ENCODE results near the gene KMT2E.

Gene KMT2E

DNA sequence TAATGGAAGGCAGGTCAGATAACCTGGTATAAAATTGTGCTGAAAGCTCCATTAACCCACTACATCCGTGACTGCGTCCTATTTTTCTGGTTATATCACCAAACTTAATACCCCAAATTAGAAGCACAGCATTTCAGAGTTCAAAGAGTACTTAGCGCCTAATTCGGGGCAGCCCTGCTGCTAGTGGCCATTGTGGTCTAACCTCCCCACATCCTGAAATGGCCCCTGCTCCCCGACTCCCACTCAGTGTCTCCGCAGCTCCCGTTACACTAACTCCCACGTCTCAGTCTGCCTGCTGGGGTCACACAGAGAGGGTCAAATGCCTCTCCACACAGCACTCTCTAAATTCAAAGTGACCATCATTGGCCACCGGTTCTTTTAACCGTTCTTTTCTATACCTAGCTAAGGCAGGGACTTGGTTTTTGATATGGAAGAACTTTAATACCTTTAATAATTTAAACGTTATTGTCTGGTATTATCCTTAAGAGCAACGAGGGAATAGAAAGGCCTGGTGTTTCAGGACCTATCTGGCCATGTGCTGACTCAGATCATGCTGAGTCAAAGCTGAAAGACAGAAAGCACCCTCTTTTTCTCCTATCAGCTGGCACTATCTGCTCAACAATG lies 117.1 kb downstream of the KMT2E start:
- no peak for DNase-seq

DNA sequence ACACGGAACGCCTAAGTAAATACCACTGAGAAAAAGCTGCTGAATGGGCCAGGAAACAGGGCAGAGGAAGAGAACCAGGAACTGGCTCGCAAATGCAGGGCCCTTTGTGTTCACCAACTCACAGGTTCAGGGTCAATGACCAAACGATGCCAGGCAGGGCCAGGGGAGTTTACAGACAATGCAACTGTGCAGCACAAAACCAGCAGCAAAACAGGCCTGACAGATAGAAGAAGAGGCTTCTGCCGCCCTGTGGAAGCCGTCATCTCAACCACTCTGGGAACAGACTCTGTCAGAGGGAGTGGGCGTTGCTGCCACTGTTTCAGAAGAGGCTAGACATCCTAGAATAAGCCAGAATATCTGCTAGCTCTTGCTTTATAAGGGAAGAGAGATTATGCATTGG lies 117.9 kb downstream of the KMT2E start:
- DNase-seq = no peak

DNA sequence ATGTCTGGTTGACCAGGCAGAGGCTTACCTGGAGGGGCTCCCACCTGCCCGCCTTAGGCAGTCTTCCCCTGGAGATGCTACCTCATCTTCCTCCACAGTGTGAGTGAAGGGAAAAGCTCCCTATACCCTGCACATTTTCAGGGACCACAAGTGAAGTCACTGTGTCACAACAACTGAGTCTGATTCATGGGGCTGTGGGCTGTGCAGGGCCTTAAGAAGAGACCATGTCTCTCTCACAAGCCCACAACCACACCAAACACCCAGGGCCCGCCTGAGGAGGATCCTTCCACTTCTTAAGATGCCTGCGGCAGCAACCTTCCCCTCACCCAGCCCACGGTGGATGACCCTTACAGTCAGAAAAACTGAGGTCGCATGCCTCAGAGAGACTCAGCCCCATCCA lies 118.3 kb downstream of the KMT2E start:
- no peak for DNase-seq

DNA sequence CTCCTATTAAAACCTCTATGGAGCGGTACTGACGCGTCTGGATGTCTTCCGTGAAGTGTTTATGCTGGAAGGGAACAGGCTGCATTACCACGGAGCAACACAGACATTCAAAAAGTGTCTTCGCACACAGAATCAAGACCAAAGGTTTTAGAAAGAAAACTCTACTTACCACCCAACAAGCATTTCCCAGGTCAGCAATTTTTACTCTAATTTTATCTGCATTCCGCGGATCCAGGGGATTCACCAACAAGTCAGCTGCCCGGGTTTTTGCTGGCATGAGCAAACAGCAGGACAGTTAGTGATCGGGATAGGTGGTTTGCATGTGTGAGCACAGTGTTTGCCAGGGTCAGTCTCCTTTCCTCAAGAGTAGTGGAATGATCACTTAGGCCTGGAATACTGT lies 118.8 kb downstream of the KMT2E start:
- no peak for DNase-seq

DNA sequence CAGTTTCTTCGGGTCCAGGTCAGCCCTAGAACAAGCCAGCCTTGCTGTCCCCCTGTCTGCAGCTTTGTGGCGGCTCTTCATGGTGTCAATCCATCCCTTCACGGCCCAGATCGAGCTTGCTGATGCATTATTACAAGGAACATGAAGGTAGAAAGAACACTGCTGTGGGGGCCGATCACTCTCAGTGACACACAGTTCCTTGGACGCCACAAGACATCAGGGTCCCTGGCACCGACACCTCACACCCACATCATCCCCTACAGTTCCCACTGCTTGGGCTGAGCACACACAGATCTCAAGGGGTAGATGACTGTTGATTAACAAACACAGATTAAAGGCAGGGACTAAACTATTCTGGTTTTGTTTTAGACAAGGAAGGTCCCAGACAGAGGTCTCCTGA lies 119.4 kb downstream of the KMT2E start:
- no peak for DNase-seq

DNA sequence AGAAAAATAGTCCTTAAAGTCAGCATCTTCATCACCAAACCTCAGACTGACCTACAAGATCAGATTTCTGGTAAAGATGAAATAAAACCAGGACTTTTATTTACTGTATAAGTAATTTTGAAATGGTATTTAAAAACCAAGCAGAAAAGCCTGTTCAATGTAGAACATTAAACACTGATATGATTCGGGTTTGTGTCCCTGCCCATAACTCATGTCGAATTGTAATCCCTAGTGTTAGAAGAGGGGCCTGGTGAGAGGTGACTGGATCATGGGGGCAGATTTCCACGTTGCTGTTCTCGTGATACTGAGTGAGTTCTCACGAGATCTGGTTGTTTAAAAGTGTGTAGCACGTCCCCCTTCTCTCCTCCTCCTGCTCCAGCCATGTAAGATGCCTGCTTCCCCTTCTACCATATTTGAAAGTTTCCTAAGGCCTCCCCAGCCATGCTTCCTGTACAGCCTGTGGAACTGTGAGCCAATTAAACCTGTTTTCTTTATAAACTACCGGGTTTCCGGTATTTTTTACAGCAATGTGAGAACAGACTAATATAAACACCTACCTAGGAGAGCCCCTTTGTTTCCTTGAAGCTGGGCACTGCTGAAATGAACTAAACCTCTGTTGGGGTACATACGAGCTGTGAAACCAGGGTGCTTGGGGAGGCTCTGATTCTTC lies 120.1 kb downstream of the KMT2E start:
- no peak for DNase-seq

DNA sequence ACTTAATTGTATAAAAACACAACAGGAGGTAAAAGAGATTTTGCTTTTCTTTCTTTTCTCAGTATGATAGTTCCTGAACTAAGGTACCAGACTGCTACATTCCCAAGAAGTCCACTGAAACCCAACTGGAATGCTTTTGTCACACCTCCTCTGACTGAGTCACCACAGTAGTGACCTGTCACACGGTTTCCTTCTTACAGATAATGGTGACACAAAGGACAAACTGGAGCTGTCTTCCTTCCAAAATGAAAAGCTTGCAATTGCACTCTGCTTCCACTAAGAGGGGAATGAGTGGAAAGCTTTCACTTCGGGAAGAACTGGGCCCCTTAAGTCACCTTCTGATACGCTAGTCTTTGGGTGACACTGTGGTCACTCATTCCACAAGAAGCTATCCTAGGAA lies 122.2 kb downstream of the KMT2E start:
- DNase-seq = no peak

DNA sequence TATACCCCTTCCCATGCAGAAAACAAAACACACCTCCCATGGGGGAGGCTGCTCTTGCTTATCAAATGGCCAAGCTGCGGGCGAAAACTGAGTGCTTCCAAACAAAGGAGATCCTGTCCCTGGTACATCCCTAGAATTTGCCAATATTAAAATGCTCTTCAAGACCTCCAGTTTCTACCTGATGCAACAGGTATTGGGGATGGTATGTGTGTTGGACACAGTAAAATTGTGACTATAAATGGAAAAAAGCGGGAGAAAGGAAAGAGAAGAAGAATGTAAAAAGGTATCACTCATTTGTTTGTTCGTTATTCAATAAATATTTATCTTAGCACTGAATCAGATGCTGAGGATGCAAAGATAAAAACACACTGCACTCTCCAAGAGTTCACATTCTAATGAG lies 123.9 kb downstream of the KMT2E start:
- no peak for DNase-seq

DNA sequence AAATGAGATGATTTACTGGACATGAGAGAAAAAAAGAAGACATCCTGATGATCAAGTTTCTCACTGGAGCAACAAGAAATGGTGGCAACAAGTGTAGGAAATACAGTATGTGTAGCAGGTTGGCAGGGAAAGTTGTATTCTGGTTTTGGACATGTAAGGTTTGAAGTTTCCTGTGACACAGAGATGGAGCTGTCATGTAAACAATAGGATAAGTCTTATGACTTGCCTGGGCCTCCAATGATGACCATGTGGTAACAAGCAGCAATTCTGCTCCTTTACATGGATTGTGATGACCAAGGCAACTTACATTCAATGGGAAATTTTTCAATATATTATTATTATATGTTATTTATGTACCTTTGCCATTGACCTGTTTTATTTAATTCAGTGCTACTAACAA lies 125.4 kb downstream of the KMT2E start:
- DNase-seq = no peak

DNA sequence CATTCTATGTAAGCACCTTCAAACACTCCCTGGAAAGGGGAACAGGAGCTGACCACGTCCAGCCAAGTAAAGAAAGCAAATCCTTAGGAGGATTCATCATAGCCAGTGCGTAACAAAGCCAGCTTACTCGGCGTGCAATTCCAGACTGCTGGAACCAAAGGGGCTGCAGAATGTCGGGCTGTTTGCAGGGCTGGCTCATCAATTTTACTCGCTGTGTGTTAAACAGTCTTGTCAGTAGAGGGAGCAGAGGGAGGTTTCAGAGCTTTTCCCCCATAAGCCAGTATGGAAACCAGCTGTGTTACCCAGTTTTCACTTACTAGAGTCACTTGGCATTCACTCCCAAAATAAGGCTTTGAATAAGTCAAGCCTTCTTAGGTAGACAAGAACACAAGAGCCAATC lies 127.1 kb downstream of the KMT2E start:
- DNase-seq = no peak

DNA sequence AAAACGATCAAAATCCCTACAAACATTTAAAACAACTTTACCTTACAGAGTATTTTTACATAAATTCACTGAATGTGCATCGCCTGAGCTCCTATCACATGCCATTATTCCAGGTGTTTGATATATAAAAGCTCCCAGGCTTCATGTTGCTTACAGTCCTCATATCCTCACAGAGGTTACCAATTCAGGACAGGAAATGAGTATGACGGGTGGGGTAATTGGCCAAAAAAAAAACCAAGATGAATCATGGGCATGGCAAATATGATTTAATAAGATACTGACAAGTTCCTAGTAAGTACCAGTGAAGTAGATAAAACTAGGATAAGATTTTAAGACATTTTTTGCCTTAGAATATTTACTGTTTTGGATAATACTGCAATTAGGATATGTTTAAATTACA lies 135.8 kb downstream of the KMT2E start:
- no peak for DNase-seq

DNA sequence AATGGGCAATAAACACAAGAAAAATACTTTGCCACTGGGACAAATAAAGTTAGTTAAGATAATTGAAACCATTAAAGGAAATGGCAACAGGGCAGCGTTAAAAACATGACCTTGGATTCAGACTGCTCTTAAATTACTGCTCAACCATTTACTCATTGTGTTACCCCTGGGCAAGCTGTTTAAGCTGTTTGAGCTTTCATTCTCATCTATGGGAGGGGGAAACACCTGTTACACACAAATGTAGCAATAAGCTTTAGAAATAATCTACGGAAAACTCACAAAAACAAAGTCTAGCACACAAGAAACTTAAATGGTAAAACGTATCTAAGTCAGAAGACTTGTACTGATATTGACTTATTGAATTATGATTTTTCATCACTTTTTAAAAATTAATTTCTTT lies 137.1 kb downstream of the KMT2E start:
- DNase-seq = no peak

DNA sequence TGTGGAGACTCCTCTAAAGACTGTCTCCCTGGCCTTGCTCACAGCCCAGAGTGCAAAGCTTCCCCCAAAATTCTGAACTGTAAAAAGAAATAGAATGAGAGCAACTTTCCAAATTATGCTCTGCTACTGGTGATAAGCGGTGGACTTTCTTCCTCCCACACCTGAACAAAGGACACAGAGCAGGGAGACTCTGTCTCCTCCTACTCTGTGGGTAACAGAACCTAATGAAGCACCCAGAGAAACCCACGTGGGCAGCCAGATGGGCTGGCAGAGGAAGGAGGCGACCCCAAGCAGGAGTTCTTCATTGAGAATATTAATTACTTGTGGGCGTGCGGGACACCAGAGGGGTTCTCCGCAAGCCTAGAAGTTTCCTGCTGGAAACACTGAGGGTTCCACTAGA lies 139.5 kb downstream of the KMT2E start:
- no peak for DNase-seq

DNA sequence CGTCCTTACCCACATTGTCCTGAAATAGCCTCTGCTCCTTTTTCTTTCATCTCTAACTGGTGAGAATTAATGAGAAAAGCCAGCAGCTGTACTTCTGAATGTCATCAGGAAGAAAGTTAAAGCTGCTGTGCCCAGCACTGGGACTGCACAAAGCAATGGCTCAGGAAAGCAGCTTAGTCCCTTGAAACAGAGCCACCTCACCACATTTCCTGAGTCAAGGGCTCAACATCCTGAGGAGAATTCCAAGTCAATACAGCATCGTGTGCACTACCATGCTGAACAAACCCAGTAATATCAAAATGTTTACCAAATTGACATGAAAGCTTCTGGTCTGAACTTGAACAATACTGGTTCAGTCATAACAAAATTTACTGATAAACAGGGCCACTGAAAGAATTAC lies 140.1 kb downstream of the KMT2E start:
- no peak for DNase-seq

DNA sequence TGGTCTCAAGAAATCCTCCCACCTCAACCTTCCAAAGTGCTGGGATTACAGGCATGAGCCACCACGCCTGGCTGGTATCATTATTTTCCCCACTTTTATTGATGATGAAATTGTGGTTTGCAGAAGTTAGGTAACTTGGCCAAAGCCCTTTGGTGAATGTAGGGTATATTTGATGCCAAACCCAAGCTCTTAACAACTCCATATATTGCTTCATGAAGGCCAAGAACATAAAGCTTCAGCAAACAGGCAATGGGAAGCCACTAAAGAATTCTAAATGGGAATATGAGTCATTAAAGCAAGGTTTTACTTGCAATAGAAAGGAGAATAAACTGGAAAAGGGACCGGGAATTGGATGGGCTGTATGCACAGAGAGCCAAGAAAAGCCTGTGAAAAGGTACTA lies 142.7 kb downstream of the KMT2E start:
- DNase-seq = no peak

DNA sequence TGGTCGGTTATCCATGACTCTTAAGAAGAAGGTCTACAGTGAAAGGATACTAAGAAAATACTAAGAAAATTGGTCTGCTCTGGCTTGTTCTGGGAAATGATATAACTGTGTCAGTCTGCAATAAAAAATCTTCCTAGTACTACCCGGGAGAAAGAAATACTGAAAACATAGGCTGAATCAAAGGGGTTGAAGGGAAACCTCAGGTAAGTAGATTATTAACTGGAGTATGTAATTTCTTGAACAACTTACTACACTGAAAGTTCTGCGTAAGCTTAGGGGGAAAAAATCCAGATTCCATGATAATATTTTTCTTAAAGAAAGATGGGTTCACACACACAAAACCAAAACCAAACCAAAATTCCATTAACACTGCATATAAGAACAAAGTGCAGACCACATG lies 143.3 kb downstream of the KMT2E start:
- no peak for DNase-seq

DNA sequence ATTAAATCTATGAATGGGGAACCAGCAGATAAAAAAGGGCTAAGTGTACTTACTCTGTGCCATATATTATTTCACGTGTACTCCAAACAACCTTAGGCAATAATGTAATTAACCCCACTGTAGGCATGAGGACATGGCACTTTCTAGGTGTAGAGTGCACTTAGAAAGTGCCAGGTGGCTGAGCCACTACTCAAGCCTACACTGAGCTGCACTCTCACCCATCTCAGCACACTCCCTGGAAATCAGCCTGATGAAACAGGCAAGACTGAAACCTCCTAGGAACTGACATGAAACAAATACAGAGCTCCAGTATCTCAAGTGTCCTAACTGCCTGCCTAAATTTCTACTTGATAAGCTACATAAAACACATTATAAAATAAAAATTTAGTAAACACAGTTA lies 147.4 kb downstream of the KMT2E start:
- DNase-seq = no peak
